Fibroblast of the conjunctiva (primary cell): ENCODE results near the gene CLPSL2.

Experiments
- DNase-seq: peaks from one replicate; pipeline ENCODE4 v3.0.0-alpha.2; 2010; ENCODE audit warnings: low read depth

Gene CLPSL2

GRCh38 chr6:35746516-35746915 is 29.9 kb upstream of the CLPSL2 start:
- no peak for DNase-seq

DNA sequence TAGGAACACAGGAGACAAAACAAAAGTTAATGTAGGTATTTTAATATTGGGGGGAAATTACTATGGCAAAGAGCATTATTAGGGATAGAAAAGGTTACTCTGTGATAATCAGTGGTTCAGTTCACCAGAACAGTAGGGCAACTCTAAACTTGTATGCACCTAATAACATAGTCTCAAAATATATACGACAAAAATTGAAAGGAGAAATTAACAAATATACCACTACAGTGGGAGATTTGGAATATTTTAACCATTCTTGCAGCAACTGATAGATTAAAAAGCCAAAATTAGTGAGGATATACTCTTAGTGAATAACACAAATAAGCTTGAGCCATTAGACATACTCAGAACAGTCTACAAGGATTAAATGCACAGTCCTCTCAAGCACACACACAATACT is 28.5 kb upstream of the CLPSL2 start:
- no peak for DNase-seq

DNA sequence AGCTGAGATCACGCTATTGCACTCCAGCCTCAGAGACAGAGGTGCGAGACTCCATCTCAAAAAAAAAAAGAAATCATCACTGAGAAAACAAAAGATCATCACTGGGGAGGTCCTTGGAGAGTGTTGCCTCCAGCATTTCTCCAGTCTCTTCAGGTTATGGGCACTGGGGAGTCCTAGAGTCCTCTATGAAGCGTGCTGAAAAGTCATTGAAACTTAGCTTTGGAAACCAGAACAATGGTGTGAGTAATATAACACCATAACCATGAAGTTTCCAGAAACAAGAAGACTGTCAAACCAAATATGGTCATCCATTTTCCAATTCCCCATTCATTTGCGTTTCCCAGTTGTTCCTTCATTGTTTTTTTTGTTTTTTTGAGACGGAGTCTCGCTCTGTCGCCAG is 25.8 kb upstream of the CLPSL2 start:
- DNase-seq, result no peak

GRCh38 chr6:35751594-35751993 is 24.8 kb upstream of the CLPSL2 start:
- DNase-seq, result no peak

DNA sequence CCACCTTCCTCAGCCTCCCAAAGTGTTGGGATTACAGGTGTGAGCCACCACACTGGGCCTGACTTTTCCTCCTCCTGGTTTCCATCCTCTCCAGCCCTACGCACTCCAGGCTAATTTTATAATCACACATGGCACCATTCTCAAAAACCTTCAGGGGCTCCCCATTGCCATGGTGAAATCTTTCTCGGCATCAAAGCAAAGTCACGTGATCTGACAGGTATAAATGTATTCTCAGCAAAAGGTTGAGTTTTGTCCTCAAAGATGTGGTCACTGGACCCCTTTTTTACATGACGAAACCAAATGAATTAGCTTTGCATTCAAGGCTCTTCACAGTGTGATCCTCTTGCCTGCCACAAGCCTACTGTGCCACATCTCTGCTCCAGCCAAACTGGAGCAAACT is 24.1 kb upstream of the CLPSL2 start:
- DNase-seq, result no peak

DNA sequence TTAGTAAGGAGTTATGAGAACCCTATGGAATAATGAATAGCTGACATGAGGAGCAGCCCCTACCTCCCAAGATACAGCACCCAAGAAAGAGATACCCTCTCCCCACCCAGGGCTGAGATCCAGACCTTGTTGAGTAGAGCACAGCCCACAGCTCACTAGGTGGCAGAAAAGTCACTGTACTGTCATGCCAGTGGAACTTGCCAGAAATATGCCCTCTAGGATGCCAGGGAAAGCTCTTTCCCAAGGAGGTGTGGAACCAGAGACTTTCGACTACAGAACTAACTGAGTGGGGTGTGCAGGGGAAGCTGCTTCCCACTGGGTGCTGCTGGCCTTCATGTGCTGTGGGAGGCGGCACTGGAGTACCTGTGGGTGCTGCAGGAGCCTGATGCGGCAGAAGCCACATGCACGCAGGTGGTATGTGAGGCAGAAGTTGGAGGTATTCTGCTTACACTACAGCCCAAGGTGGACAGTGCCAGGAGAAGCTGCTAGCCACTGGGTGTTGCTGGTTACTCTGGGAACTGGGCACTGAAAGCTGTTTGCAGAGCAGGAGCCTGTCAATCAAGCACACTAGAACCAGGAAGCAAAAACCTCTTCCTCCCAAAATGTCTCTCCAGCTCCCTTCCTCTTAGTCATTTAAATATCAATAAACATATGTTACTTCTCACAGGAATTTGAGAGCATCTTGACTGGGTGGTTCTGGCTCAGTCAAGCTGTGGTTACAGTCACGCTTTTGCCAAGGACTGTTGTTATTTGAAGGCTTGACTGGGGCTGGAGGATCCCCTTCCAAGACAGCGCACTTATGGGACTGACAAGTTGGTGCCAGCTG is 21.7 kb upstream of the CLPSL2 start:
- no peak for DNase-seq

DNA sequence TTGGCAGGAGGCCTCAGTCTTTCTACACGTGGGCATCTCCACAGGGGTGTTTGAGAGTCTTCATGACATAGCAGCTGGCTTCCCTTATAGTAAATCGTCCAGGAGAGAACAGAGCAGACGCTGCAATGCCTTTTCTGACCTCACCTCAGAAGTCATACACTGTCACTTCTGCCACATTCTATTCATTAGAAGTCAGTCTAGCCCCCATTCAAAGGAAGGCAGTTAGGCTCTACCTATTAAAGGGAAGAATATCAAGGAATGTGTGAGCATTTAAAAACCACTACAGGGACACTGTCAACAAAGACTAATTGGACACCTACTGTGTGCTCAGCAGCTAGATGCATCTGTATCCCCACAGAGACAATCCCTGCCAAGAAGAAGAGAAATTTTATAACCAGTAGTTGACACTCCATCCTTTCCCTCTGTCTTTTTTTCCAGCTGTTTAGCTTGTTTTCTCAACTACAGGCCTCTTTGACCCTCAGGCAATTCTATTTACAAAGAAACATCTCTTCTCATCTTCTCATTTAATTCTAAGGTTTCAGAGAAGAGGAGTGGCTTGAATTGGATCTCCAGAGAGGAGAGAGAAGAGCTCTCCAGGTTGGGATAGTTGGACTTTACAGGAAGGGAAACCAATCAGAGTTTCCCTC is 21.0 kb upstream of the CLPSL2 start:
- no peak for DNase-seq

- DNase-seq, result peak; percentile 16
Measured at GRCh38 chr6:35757456-35758123, 18.8 kb upstream of the CLPSL2 start.

GRCh38 chr6:35759426-35759825 is 17.0 kb upstream of the CLPSL2 start:
- no peak for DNase-seq

- no peak for DNase-seq
Measured at GRCh38 chr6:35765739-35766138, 10.7 kb upstream of the CLPSL2 start.

DNA sequence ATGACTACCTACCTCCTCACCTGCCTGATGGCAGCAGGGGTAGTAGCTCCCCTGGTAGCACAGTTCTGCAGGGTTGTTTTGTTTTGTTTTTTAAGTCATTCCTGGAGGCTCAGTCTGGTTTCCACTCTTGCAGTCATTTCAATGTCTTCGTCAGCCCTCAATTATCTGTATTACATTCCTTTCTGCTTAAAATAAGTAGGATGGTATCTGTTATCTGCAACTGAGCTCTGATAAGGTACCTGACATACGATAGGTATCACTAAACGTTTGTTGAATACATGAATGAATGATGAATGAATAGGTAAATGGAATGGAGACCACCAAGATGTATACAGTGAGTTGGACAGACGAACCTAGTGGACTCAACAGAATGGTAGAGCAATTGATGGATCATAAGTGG is 7.2 kb upstream of the CLPSL2 start:
- DNase-seq, result no peak

- DNase-seq, result no peak
Measured at GRCh38 chr6:35771343-35771627, 5.1 kb upstream of the CLPSL2 start.

GRCh38 chr6:35774116-35774794 is 2.1 kb upstream of the CLPSL2 start:
- DNase-seq, result no peak

DNA sequence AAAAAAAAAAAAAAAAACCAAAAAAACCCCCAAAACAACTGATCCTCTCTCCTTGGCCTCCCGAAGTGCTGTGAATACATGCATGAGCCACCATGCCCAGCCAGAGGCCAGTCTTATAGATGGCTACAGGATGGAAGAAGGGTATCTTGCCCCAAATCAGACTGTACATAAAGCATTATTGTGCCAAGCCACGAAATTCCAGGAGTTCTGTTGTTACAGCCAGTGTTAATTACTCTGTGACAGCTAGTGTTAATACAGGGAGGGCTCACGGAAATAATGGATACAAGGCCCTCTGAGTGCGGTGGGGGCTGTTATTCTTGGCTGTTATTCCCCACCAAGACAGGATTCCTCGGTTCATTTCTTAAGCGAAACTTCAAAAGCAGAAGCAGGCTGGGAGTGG is 1.4 kb upstream of the CLPSL2 start:
- no peak for DNase-seq

DNA sequence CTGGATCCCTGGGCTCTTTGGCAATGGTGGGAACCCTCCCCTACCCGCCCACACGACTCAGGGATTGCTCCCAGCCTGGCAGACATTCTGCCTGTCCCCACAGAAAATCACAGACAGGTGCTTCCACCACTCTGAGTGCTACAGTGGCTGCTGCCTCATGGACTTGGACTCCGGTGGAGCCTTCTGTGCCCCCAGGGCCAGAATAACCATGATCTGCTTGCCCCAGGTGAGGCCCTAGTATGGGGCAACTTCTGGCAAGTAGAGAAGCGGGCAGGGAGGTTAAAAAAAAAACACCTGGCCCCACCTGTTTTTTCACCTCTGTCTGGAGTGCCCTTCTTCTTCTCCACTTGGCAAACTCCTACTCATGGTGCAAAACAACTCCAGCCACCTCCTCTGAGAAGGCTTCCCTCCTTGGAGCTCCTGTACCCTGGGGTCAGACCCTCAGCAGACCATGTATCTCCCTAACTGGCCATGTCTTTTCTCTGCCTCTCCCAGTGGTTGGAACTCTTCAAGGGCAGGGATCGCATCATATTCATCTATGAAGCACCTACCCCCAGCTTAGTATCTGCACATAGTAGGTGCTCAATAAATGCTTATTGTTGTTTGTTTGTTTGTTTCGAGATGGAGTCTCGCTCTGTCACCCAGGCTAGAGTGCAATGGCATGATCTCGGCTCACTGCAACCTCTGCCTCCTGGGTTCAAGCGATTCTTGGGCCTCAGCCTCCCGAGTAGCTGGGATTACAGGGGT is 1.1 kb downstream of the CLPSL2 start:
- no peak for DNase-seq

DNA sequence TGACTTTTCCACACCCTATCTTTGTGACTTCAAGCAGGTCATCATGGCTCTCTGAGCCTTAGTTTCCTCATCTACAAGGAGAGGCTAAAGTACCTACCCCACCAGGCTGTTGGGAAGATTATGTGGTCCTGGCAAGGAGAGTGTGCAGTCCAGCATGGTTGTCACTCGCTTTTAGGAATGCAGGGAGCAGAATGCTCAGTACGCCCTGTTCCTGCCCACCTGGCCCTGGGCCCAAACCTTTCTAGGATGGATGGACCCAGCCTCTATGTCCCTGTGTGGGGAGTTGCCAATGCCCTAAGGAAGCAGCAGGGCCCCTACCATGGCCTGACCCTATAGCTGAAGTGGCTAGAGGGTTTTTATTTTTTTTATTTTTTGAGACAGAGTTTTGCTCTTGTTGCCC is 2.0 kb downstream of the CLPSL2 start:
- no peak for DNase-seq

DNA sequence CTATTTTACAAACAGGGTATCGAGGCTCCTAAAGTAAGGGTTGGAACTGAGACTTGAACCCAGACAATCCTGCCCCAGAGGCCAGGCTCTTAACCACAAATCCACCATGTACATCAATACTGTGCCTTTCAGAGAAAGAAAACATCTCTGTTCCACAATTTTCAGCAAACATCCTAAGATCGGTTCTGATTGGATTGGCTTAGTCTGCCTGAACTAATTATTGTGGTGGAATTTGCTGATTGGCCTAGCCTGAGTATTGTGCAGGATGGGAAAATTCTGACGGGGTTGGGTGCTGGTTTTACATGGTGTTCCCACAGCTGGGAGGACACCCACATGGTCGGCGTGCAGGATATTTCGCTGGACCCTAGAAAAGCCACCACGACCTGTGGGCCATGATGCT is 4.3 kb downstream of the CLPSL2 start, which contains the start of gene CLPSL1:
CLPSL1 (plus strand) TSS at position 301 of the 400 bp plus-strand sequence; CDS start at position 393, 92 bp downstream.
- DNase-seq, result no peak

DNA sequence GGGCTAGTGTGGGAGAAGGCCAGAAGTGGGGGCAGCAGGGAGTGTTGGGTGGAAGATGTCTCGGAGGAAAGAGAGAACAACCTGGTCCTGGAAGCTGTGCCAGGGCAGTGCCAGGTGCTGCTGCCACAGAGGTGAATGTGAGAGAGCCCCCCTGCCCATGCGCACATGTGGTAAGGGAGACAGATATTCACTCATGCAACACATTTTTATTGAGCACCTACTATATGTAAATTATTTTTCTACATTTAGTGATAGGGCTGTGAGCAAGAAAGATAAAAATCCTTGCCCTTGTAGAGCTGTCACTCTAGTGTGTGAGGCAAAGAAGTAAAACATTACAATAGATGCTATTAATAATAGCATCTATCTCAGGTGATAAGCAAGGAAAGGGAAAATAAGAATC is 4.9 kb downstream of the CLPSL2 start:
- no peak for DNase-seq

- no peak for DNase-seq
Measured at GRCh38 chr6:35782424-35782823, 6.0 kb downstream of the CLPSL2 start.

- no peak for DNase-seq
Measured at GRCh38 chr6:35784200-35784599, 7.8 kb downstream of the CLPSL2 start.

GRCh38 chr6:35786272-35786671 is 9.9 kb downstream of the CLPSL2 start:
- no peak for DNase-seq

DNA sequence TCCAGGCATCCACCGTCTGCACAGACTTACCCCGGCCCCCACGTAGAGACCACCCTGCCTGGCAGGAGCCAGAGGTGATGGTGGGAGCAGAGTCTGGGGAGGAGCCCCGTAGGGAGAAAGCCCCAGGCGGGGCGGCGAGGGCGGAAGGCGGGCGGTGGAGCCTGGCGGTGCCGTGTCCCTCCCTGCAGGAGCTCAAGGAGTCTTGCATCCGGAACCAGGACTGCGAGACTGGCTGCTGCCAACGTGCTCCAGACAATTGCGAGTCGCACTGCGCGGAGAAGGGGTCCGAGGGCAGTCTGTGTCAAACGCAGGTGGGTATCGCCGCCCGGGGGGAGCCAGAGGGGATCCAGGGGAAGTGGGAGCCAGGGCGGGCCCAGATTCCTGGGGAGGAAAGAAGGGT is 10.4 kb downstream of the CLPSL2 start:
- no peak for DNase-seq
